OCI-LY7 (cell line): ENCODE data around the gene TMEM200A.

Source experiments
- CTCF ChIP-seq: fragments of 200-600 bp; sonication (generic); conservative IDR thresholded peaks from 2 replicates; pipeline ENCODE4 v1.5.1; 2014; ENCODE audit warnings: mild to moderate bottlenecking, antibody characterized with exemption, low read length, moderate library complexity, mixed read lengths
- EZH2phosphoT487 ChIP-seq: fragments of 200-600 bp; sonication (generic); IDR thresholded peaks from 2 replicates; pipeline ENCODE4 v1.6.1; 2018; ENCODE audit warnings: low read depth, borderline replicate concordance, mild to moderate bottlenecking, mixed run types, antibody characterized with exemption, low read length, moderate library complexity, mixed read lengths

GRCh38 chr6:130376936-130377335 lies 11.1 kb downstream of the TMEM200A start:
- TF ChIP-seq CTCF (no peak), EZH2phosphoT487 (no peak)
